Liver (tissue), 9 donors: Measurements from ENCODE around the gene TMEM218. TPM values are rescaled to one million over a fixed set of nuclear protein-coding genes. Genes with fewer than 3 reads are reported as not detected.

Source experiments
- DNase-seq: peaks from one replicate; pipeline ENCODE4 v3.0.0-alpha.2; 2017; ENCODE audit warnings: low spot score
- H3K27ac ChIP-seq, 2 donors: one replicate each; pipeline ENCODE4 v1.7.0; 2013; ENCODE audit warnings: inconsistent platforms in 2 of 2, low read length in 2 of 2, control low read depth in 1 of 2, low read depth in 1 of 2, mild to moderate bottlenecking in 1 of 2
- H3K27me3 ChIP-seq, 4 donors: one replicate each; pipeline versions ENCODE4 v1.6.1 to v1.7.0; 2013; ENCODE audit warnings: low read length in 3 of 4, inconsistent platforms in 1 of 4, mild to moderate bottlenecking in 1 of 4, moderate library complexity in 1 of 4; ENCODE audit not compliant: control insufficient read depth in 4 of 4, insufficient read depth in 4 of 4
- H3K36me3 ChIP-seq, 4 donors: one replicate each; pipeline versions ENCODE4 v1.6.1 to v1.7.0; 2013; ENCODE audit warnings: low read length in 3 of 4, mild to moderate bottlenecking in 3 of 4, low read depth in 1 of 4, moderate library complexity in 1 of 4; ENCODE audit not compliant: control insufficient read depth in 4 of 4, insufficient read depth in 3 of 4
- H3K4me1 ChIP-seq, 4 donors: one replicate each; pipeline versions ENCODE4 v1.6.1 to v1.7.0; 2013; ENCODE audit warnings: low read length in 3 of 4, mild to moderate bottlenecking in 3 of 4, moderate library complexity in 1 of 4; ENCODE audit not compliant: control insufficient read depth in 4 of 4, insufficient read depth in 4 of 4
- H3K4me3 ChIP-seq, 3 donors: one replicate each; pipeline versions ENCODE4 v1.6.1 to v1.7.0; 2013; ENCODE audit warnings: low read length in 3 of 3, control low read depth in 1 of 3, low read depth in 1 of 3, mild to moderate bottlenecking in 1 of 3
- H3K9ac ChIP-seq, 2 donors: one replicate each; pipeline ENCODE4 v1.7.0; 2013; ENCODE audit warnings: low read length in 2 of 2, mild to moderate bottlenecking in 2 of 2, moderate library complexity in 2 of 2, control low read depth in 1 of 2, low read depth in 1 of 2
- H3K9me3 ChIP-seq, 4 donors: one replicate each; pipeline versions ENCODE4 v1.6.1 to v1.7.0; 2013; ENCODE audit warnings: low read length in 3 of 4; ENCODE audit not compliant: control insufficient read depth in 4 of 4
- EGR1 ChIP-seq, 2 donors: IDR thresholded peaks; 2 replicates each; pipeline ENCODE4 v1.6.1; 2016 to 2018; ENCODE audit warnings: antibody characterized with exemption in 2 of 2, low read depth in 2 of 2
- FOXA1 ChIP-seq: IDR thresholded peaks from 2 replicates; pipeline ENCODE4 v1.6.1; 2016; ENCODE audit warnings: antibody characterized with exemption
- FOXA2 ChIP-seq: IDR thresholded peaks from 2 replicates; pipeline ENCODE4 v1.6.1; 2016; ENCODE audit warnings: antibody characterized with exemption
- GABPA ChIP-seq, 2 donors: IDR thresholded peaks in 1 of 2; conservative IDR thresholded peaks in 1 of 2; 2 replicates each; pipeline ENCODE4 v1.6.1; 2016; ENCODE audit warnings: antibody characterized with exemption in 2 of 2, mild to moderate bottlenecking in 1 of 2, moderate library complexity in 1 of 2
- HNF4A ChIP-seq, 2 donors: conservative IDR thresholded peaks; 2 replicates each; pipeline ENCODE4 v1.6.1; 2016; ENCODE audit warnings: antibody characterized with exemption in 2 of 2, mild to moderate bottlenecking in 2 of 2
- HNF4G ChIP-seq: IDR thresholded peaks from 2 replicates; pipeline ENCODE4 v1.6.1; 2016; ENCODE audit warnings: antibody characterized with exemption
- JUND ChIP-seq, 2 donors: IDR thresholded peaks; 2 replicates each; pipeline ENCODE4 v1.6.1; 2016; ENCODE audit warnings: antibody characterized with exemption in 2 of 2
- NR2F2 ChIP-seq: IDR thresholded peaks from 2 replicates; pipeline ENCODE4 v1.6.1; 2016; ENCODE audit warnings: antibody characterized with exemption
- RAD21 ChIP-seq, 2 donors: IDR thresholded peaks; 2 replicates each; pipeline ENCODE4 v1.6.1; 2016; ENCODE audit warnings: antibody characterized with exemption in 2 of 2, mild to moderate bottlenecking in 2 of 2
- RXRA ChIP-seq, 2 donors: IDR thresholded peaks; 2 replicates each; pipeline ENCODE4 v1.6.1; 2017 to 2018; ENCODE audit warnings: antibody characterized with exemption in 2 of 2, mild to moderate bottlenecking in 1 of 2
- SP1 ChIP-seq: IDR thresholded peaks from 2 replicates; pipeline ENCODE4 v1.6.1; 2018; ENCODE audit warnings: antibody characterized with exemption, mild to moderate bottlenecking
- TAF1 ChIP-seq: conservative IDR thresholded peaks from 2 replicates; pipeline ENCODE4 v1.6.1; 2016; ENCODE audit warnings: antibody characterized with exemption, mild to moderate bottlenecking
- YY1 ChIP-seq: IDR thresholded peaks from 2 replicates; pipeline ENCODE4 v1.6.1; 2016; ENCODE audit warnings: antibody characterized with exemption, mild to moderate bottlenecking
- WGBS: extraction: QIAGEN DNeasy Blood & Tissue Kit; methylation state at CpG from one replicate; pipeline ENCODE4 v1.1.7; 2013; 5-methylcytosine and 5-hydroxymethylcytosine counted together
- polyA plus RNA-seq, 2 donors: library from polyadenylated mRNA; stranded (reverse) in 1 of 2; unstranded in 1 of 2; fragments of 200-250 nt in 1 of 2; fragments of >200 nt in 1 of 2; fragmentation: Nextera tagmentation in 1 of 2; extraction: Ambion mirVana in 1 of 2; gene quantifications; one replicate each; pipeline versions ENCODE4 v1.2.1 to v1.2.3, GENCODE V29; 2013 to 2015
- total RNA-seq, 2 donors: library from RNA; depleted of rRNA; stranded (reverse); fragments of >200 nt; gene quantifications; one replicate each; pipeline ENCODE4 v1.2.3, GENCODE V29; 2014
- TF ChIP-seq, protein P1 (sequence below): IDR thresholded peaks from 2 replicates; pipeline ENCODE4 v1.6.1; 2016; ENCODE audit warnings: antibody characterized with exemption
- TF ChIP-seq, protein P2 (sequence below): IDR thresholded peaks from 2 replicates; pipeline ENCODE4 v1.6.1; 2016; ENCODE audit warnings: antibody characterized with exemption
- TF ChIP-seq, protein P3 (sequence below): IDR thresholded peaks from 2 replicates; pipeline ENCODE4 v1.6.1; 2016; ENCODE audit warnings: antibody characterized with exemption, mild to moderate bottlenecking
- TF ChIP-seq, protein P4 (sequence below): fragments of 150-350 bp; IDR thresholded peaks from 2 replicates; pipeline ENCODE4 v1.5.1; 2017; ENCODE audit warnings: improper control_type of control experiment, low read depth, low read length; ENCODE audit not compliant: missing input control
- TF ChIP-seq, protein P5 (sequence below): IDR thresholded peaks from 2 replicates; pipeline ENCODE4 v1.6.1; 2016; ENCODE audit warnings: antibody characterized with exemption
- donor health status: healthy.
- donor health status: healthy.
- donor health status: healthy.
- donor health status: healthy.
- donor health status: healthy.

The TMEM218 gene
- total and polyA plus RNA-seq, 4 donors, result 11.1 to 16.4 (median 14.1) TPM

DNA sequence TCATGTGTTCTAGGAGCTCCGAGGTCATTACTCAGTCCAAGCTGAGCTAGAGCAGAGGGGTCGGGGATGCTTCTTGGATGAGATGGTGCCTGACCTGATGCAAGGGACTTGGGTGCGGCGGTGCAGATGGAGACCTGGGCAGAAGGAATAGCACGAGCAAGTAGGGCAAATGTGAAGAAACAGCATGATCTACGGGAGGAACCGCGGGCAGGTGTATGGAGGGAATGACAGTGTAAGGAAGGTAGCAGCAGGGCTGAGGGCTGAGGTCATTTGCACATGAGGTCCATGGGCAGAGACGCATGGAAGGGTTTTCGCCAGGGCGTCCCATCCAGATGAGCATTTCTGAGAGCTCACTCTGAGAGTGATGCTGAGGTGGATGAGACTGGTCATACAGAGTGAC lies 33.4 kb downstream of the TMEM218 start:
- 95% methylated on average over 11 of the region's 11 CpGs for WGBS
- no peak overlapping the region for H3K4me3 ChIP-seq

DNA sequence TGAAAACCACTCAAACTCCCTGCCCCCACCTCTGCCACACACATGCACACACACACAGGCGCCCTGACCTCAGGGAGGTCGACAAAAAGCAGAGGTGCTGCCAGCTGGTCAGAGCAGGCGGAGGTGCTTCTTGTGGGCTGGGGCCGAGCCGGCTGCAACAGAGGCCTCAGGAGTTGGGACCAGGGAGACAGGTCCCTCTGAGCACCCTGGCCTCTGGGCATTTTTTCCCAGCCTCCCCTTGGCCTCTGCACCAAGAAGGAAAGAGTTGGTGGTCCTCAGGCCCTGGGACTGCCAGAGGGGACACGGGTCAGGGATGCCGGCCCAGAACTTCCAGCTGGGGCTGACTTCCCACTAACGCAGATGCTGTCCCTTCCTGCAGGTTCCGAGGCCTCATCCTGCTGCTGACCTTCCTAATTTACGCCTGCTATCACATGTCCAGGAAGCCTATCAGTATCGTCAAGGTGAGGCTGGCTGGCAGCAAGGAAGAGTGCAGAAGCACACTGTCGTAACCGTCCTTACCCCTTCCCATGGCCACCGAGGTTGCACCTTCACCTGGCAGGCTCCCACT lies 35.0 kb downstream of the TMEM218 start:
- no peak for DNase-seq
- Histone ChIP-seq H3K4me1 (no peaks in the 10 kb centered on the region), H3K4me3 (no peak overlapping the region), H3K27me3 (no peaks in the 10 kb centered on the region), H3K36me3 (no peaks in the 10 kb centered on the region), H3K27ac (no peak overlapping the region), H3K9me3 (no peaks in the 10 kb centered on the region), H3K9ac (no peak overlapping the region)
- 79% methylated on average over 14 of the region's 14 CpGs for WGBS
- TF ChIP-seq, protein P1, sequence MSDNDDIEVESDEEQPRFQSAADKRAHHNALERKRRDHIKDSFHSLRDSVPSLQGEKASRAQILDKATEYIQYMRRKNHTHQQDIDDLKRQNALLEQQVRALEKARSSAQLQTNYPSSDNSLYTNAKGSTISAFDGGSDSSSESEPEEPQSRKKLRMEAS, result no peak
- TF ChIP-seq, protein P2, sequence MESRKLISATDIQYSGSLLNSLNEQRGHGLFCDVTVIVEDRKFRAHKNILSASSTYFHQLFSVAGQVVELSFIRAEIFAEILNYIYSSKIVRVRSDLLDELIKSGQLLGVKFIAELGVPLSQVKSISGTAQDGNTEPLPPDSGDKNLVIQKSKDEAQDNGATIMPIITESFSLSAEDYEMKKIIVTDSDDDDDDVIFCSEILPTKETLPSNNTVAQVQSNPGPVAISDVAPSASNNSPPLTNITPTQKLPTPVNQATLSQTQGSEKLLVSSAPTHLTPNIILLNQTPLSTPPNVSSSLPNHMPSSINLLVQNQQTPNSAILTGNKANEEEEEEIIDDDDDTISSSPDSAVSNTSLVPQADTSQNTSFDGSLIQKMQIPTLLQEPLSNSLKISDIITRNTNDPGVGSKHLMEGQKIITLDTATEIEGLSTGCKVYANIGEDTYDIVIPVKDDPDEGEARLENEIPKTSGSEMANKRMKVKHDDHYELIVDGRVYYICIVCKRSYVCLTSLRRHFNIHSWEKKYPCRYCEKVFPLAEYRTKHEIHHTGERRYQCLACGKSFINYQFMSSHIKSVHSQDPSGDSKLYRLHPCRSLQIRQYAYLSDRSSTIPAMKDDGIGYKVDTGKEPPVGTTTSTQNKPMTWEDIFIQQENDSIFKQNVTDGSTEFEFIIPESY, result no peak
- TF ChIP-seq, protein P3, sequence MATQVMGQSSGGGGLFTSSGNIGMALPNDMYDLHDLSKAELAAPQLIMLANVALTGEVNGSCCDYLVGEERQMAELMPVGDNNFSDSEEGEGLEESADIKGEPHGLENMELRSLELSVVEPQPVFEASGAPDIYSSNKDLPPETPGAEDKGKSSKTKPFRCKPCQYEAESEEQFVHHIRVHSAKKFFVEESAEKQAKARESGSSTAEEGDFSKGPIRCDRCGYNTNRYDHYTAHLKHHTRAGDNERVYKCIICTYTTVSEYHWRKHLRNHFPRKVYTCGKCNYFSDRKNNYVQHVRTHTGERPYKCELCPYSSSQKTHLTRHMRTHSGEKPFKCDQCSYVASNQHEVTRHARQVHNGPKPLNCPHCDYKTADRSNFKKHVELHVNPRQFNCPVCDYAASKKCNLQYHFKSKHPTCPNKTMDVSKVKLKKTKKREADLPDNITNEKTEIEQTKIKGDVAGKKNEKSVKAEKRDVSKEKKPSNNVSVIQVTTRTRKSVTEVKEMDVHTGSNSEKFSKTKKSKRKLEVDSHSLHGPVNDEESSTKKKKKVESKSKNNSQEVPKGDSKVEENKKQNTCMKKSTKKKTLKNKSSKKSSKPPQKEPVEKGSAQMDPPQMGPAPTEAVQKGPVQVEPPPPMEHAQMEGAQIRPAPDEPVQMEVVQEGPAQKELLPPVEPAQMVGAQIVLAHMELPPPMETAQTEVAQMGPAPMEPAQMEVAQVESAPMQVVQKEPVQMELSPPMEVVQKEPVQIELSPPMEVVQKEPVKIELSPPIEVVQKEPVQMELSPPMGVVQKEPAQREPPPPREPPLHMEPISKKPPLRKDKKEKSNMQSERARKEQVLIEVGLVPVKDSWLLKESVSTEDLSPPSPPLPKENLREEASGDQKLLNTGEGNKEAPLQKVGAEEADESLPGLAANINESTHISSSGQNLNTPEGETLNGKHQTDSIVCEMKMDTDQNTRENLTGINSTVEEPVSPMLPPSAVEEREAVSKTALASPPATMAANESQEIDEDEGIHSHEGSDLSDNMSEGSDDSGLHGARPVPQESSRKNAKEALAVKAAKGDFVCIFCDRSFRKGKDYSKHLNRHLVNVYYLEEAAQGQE, result no peak
- TF ChIP-seq TAF1 (no peak), GABPA (IDR thresholded peaks at IDR 0.05 in 1 of 2, conservative IDR thresholded peaks at IDR 0.05 in 1 of 2) (no peak), NR2F2 (no peak), RAD21 (IDR thresholded peaks at IDR 0.05) (no peak), SP1 (no peak), EGR1 (IDR thresholded peaks at IDR 0.05; ENCODE audit: low read depth in 2 of 2) (no peak), FOXA1 (no peak), JUND (IDR thresholded peaks at IDR 0.05) (no peak), RXRA (IDR thresholded peaks at IDR 0.05) (no peak), YY1 (no peak), FOXA2 (no peak), HNF4A (conservative IDR thresholded peaks at IDR 0.05) (no peak), HNF4G (no peak)
- TF ChIP-seq, protein P4, sequence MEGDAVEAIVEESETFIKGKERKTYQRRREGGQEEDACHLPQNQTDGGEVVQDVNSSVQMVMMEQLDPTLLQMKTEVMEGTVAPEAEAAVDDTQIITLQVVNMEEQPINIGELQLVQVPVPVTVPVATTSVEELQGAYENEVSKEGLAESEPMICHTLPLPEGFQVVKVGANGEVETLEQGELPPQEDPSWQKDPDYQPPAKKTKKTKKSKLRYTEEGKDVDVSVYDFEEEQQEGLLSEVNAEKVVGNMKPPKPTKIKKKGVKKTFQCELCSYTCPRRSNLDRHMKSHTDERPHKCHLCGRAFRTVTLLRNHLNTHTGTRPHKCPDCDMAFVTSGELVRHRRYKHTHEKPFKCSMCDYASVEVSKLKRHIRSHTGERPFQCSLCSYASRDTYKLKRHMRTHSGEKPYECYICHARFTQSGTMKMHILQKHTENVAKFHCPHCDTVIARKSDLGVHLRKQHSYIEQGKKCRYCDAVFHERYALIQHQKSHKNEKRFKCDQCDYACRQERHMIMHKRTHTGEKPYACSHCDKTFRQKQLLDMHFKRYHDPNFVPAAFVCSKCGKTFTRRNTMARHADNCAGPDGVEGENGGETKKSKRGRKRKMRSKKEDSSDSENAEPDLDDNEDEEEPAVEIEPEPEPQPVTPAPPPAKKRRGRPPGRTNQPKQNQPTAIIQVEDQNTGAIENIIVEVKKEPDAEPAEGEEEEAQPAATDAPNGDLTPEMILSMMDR, result no peak
- TF ChIP-seq, protein P5, sequence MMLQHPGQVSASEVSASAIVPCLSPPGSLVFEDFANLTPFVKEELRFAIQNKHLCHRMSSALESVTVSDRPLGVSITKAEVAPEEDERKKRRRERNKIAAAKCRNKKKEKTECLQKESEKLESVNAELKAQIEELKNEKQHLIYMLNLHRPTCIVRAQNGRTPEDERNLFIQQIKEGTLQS, result no peak

More for the DNA sequence above, 33.4 kb downstream of the TMEM218 start:
- DNase-seq, result no peak
- no peaks in the 10 kb centered on the region for H3K27me3 ChIP-seq
- no peaks in the 10 kb centered on the region for H3K36me3 ChIP-seq
- H3K9ac ChIP-seq, result no peak overlapping the region
- H3K4me1 ChIP-seq, result no peaks in the 10 kb centered on the region
- no peaks in the 10 kb centered on the region for H3K9me3 ChIP-seq
- H3K27ac ChIP-seq, result no peak overlapping the region
- TF ChIP-seq RXRA (IDR thresholded peaks at IDR 0.05), result no peak
- TF ChIP-seq EGR1 (IDR thresholded peaks at IDR 0.05; ENCODE audit: low read depth in 2 of 2), result no peak
- no peak for TF ChIP-seq FOXA2
- TF ChIP-seq, protein P1, result no peak
- TF ChIP-seq NR2F2, result no peak
